H9 (cell line): ENCODE measurements around the gene NEDD4L. TPM values are rescaled to one million over a fixed set of nuclear protein-coding genes. Genes with fewer than 3 reads are reported as not detected.

Experiments
- DNase-seq: peaks from one replicate; pipeline ENCODE4 v3.0.0-alpha.2; 2017
- H2AFZ ChIP-seq: one replicate; pipeline ENCODE4 v1.6.1; 2013; ENCODE audit warnings: mild to moderate bottlenecking, low read length, control low read depth, moderate library complexity
- H2AK5ac ChIP-seq: 2 replicates; pipeline ENCODE4 v1.6.1; 2013; ENCODE audit warnings: low read length, control low read depth, mixed read lengths; ENCODE audit not compliant: insufficient read length
- H2BK120ac ChIP-seq: one replicate; pipeline ENCODE4 v1.6.1; 2013; ENCODE audit warnings: low read depth, mild to moderate bottlenecking, low read length, control low read depth, inconsistent platforms; ENCODE audit not compliant: poor library complexity, severe bottlenecking
- H2BK12ac ChIP-seq: 2 replicates; pipeline ENCODE4 v1.6.1; 2013; ENCODE audit warnings: low read length, control low read depth, mixed read lengths, low read depth; ENCODE audit not compliant: insufficient read length
- H2BK15ac ChIP-seq: 2 replicates; pipeline ENCODE4 v1.6.1; 2013; ENCODE audit warnings: low read depth, low read length, control low read depth
- H2BK20ac ChIP-seq: one replicate; pipeline ENCODE4 v1.6.1; 2013; ENCODE audit warnings: low read depth, mild to moderate bottlenecking, low read length, control low read depth, inconsistent platforms; ENCODE audit not compliant: poor library complexity, severe bottlenecking
- H2BK5ac ChIP-seq: 2 replicates; pipeline ENCODE4 v1.6.1; 2013; ENCODE audit warnings: low read length, control low read depth, mixed read lengths; ENCODE audit not compliant: insufficient read length
- H3K14ac ChIP-seq: 2 replicates; pipeline ENCODE4 v1.6.1; 2013; ENCODE audit warnings: low read length, control low read depth; ENCODE audit not compliant: insufficient read depth
- H3K18ac ChIP-seq: 2 replicates; pipeline ENCODE4 v1.6.1; 2013; ENCODE audit warnings: low read depth, mild to moderate bottlenecking, mixed read lengths, low read length, control low read depth; ENCODE audit not compliant: insufficient read length
- H3K23ac ChIP-seq: 2 replicates; pipeline ENCODE4 v1.6.1; 2013; ENCODE audit warnings: low read length, control low read depth, mixed read lengths, low read depth; ENCODE audit not compliant: insufficient read length
- H3K23me2 ChIP-seq: 2 replicates; pipeline ENCODE4 v1.6.1; 2013; ENCODE audit warnings: low read depth, mild to moderate bottlenecking, mixed read lengths, low read length, control low read depth; ENCODE audit not compliant: insufficient read length, poor library complexity, severe bottlenecking
- H3K27ac ChIP-seq: 2 replicates; pipeline ENCODE4 v1.5.1; 2013; ENCODE audit warnings: low read length, control low read depth, mixed read lengths, low read depth; ENCODE audit not compliant: insufficient read length
- H3K27me3 ChIP-seq: 2 replicates; pipeline ENCODE4 v1.6.1; 2013; ENCODE audit warnings: low read length, control low read depth, inconsistent platforms; ENCODE audit not compliant: insufficient read depth
- H3K4ac ChIP-seq: 2 replicates; pipeline ENCODE4 v1.6.1; 2013; ENCODE audit warnings: low read depth, mild to moderate bottlenecking, control low read depth, inconsistent platforms, low read length, moderate library complexity
- H3K4me1 ChIP-seq: 2 replicates; pipeline ENCODE4 v1.6.1; 2013; ENCODE audit warnings: low read length, control low read depth, inconsistent platforms; ENCODE audit not compliant: insufficient read depth
- H3K4me2 ChIP-seq: 2 replicates; pipeline ENCODE4 v1.6.1; 2013; ENCODE audit warnings: low read length, control low read depth, mixed read lengths; ENCODE audit not compliant: insufficient read length, insufficient read depth
- H3K56ac ChIP-seq: 2 replicates; pipeline ENCODE4 v1.6.1; 2013; ENCODE audit warnings: low read depth, mild to moderate bottlenecking, mixed read lengths, low read length, control low read depth; ENCODE audit not compliant: insufficient read length
- H3K79me1 ChIP-seq: 2 replicates; pipeline ENCODE4 v1.6.1; 2013; ENCODE audit warnings: low read depth, mild to moderate bottlenecking, moderate library complexity, low read length, control low read depth, inconsistent platforms; ENCODE audit not compliant: insufficient read depth, poor library complexity, severe bottlenecking
- H3K79me2 ChIP-seq: 2 replicates; pipeline ENCODE4 v1.6.1; 2013; ENCODE audit warnings: low read length, control low read depth, inconsistent platforms; ENCODE audit not compliant: insufficient read depth
- H3K9ac ChIP-seq: 2 replicates; pipeline ENCODE4 v1.6.1; 2013; ENCODE audit warnings: low read length, control low read depth, mixed read lengths; ENCODE audit not compliant: insufficient read length; ENCODE audit errors: extremely low read depth
- H3K9me3 ChIP-seq: one replicate; pipeline ENCODE4 v1.6.1; 2013; ENCODE audit warnings: low read depth, low read length, inconsistent platforms; ENCODE audit not compliant: control insufficient read depth
- H3T11ph ChIP-seq: one replicate; pipeline ENCODE4 v1.6.1; 2013; ENCODE audit warnings: mild to moderate bottlenecking, low read length, control low read depth, inconsistent platforms
- H4K20me1 ChIP-seq: one replicate; pipeline ENCODE4 v1.6.1; 2013; ENCODE audit not compliant: control insufficient read depth, insufficient read length, insufficient read depth
- H4K5ac ChIP-seq: 2 replicates; pipeline ENCODE4 v1.6.1; 2013; ENCODE audit warnings: low read depth, mild to moderate bottlenecking, mixed read lengths, low read length, control low read depth; ENCODE audit not compliant: insufficient read length
- H4K8ac ChIP-seq: replicated peaks from 2 replicates; pipeline ENCODE4 v1.6.1; 2013; ENCODE audit warnings: low read length, control low read depth, mixed read lengths, low read depth; ENCODE audit not compliant: insufficient read length
- H4K91ac ChIP-seq: 2 replicates; pipeline ENCODE4 v1.6.1; 2013; ENCODE audit warnings: low read depth, mild to moderate bottlenecking, moderate library complexity, mixed read lengths, low read length, control low read depth; ENCODE audit not compliant: insufficient read length
- H3K27ac Mint-ChIP-seq, 3 experiments: 2 replicates in 2 of 3; 3 replicates in 1 of 3; pipeline ENCODE4 v1.8.0; 2020 to 2021; ENCODE audit warnings: mixed read lengths in 3 of 3, mild to moderate bottlenecking in 1 of 3, moderate library complexity in 1 of 3
- H3K27me3 Mint-ChIP-seq: 2 replicates; pipeline ENCODE4 v1.8.0; 2021; ENCODE audit warnings: low read depth, mild to moderate bottlenecking, moderate library complexity, mixed read lengths
- H3K36me3 Mint-ChIP-seq, 3 experiments: 2 replicates in 2 of 3; 3 replicates in 1 of 3; pipeline ENCODE4 v1.8.0; 2020 to 2021; ENCODE audit warnings: low read depth in 3 of 3, mixed read lengths in 3 of 3; ENCODE audit not compliant: insufficient read depth in 1 of 3
- H3K4me1 Mint-ChIP-seq, 2 experiments: 2 replicates each; pipeline ENCODE4 v1.8.0; 2020; ENCODE audit warnings: mixed read lengths in 2 of 2
- H3K4me3 Mint-ChIP-seq, 2 experiments: 2 replicates in 1 of 2; 3 replicates in 1 of 2; pipeline ENCODE4 v1.8.0; 2020 to 2021; ENCODE audit warnings: mild to moderate bottlenecking in 2 of 2, mixed read lengths in 2 of 2, moderate library complexity in 1 of 2
- H3K9me3 Mint-ChIP-seq, 2 experiments: 2 replicates in 1 of 2; 3 replicates in 1 of 2; pipeline ENCODE4 v1.8.0; 2020; ENCODE audit warnings: mild to moderate bottlenecking in 2 of 2, mixed read lengths in 2 of 2, moderate library complexity in 1 of 2
- WGBS: extraction: QIAGEN DNeasy Blood & Tissue Kit; methylation state at CpG from one replicate; pipeline ENCODE4 v1.1.7; 2013; ENCODE audit warnings: missing lambda C conversion rate, low lambda C conversion rate, mixed read lengths; ENCODE audit not compliant: insufficient read length; ENCODE audit errors: extremely low coverage; 5-methylcytosine and 5-hydroxymethylcytosine counted together
- total RNA-seq: library from RNA; stranded (reverse); gene quantifications from 2 replicates; pipeline ENCODE4 v1.2.1, GENCODE V29; 2021
- TF ChIP-seq, protein P1 (sequence below): fragments of 200-600 bp; sonication (generic); conservative IDR thresholded peaks from 3 replicates; pipeline ENCODE4 v1.8.0; 2021; ENCODE audit warnings: antibody characterized with exemption, mild to moderate bottlenecking

NEDD4L gene
- total RNA-seq, 1 experiment from 2014 or later: 76.3 TPM

DNA sequence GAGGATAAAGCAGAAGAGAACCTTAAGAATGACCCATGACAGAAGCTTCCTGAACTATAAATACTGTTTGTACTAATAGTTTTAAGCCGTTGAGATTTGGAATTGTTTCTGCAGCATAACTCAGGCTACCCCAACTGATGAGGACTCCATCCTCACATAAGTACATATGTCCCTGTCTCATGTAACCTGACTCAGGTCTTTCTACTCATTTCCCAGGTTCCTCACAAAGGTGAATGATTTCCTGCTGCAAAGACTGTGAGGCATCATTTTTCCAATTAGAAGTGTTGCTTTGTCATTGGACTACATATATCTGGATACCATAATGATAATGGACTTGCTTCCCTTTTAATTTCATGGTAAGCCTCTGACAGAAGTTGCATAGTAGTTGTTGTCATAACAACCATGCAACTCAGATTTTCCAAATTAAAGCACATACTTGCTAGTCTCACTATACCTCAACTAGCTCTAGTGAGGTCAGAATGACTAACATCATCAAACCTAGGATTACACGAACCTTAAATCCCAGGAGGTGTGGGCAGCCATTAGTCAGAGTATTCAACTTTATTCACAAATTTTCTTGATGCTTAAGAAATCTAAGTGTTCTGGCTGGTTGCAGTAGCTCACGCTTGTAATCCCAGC, 38.0 kb upstream of the NEDD4L start:
- WGBS: no CpG with 5 or more reads among the region's 3 CpGs
- Histone ChIP-seq H3K79me1 (no peaks in the 10 kb centered on the region), H3K23me2 (no peaks in the 10 kb centered on the region), H4K91ac (no peak overlapping the region), H2BK12ac (no peak overlapping the region), H2BK5ac (no peak overlapping the region), H3K23ac (no peak overlapping the region), H4K8ac (no peak overlapping the region), H3T11ph (no peak overlapping the region), H4K20me1 (no peaks in the 10 kb centered on the region), H4K5ac (no peak overlapping the region), H3K14ac (no peak overlapping the region), H3K9me3 (no peaks in the 10 kb centered on the region), H3K4me2 (no peak overlapping the region), H2AFZ (no peak overlapping the region), H2BK20ac (no peak overlapping the region), H2BK120ac (no peak overlapping the region), H3K56ac (no peak overlapping the region), H3K18ac (no peak overlapping the region), H3K4ac (no peak overlapping the region), H3K4me1 (no peaks in the 10 kb centered on the region), H3K79me2 (no peaks in the 10 kb centered on the region), H2AK5ac (no peak overlapping the region), H3K27me3 (no peaks in the 10 kb centered on the region), H2BK15ac (no peak overlapping the region), H3K27ac (no peak overlapping the region), H3K9ac (no peak overlapping the region)
- H3K36me3 Mint-ChIP-seq: no peaks in the 10 kb centered on the region
- no peaks in the 10 kb centered on the region for H3K9me3 Mint-ChIP-seq
- H3K4me1 Mint-ChIP-seq: no peaks in the 10 kb centered on the region
- TF ChIP-seq, protein P1, sequence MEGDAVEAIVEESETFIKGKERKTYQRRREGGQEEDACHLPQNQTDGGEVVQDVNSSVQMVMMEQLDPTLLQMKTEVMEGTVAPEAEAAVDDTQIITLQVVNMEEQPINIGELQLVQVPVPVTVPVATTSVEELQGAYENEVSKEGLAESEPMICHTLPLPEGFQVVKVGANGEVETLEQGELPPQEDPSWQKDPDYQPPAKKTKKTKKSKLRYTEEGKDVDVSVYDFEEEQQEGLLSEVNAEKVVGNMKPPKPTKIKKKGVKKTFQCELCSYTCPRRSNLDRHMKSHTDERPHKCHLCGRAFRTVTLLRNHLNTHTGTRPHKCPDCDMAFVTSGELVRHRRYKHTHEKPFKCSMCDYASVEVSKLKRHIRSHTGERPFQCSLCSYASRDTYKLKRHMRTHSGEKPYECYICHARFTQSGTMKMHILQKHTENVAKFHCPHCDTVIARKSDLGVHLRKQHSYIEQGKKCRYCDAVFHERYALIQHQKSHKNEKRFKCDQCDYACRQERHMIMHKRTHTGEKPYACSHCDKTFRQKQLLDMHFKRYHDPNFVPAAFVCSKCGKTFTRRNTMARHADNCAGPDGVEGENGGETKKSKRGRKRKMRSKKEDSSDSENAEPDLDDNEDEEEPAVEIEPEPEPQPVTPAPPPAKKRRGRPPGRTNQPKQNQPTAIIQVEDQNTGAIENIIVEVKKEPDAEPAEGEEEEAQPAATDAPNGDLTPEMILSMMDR: no peak
- no peak overlapping the region for H3K27ac Mint-ChIP-seq
- H3K27me3 Mint-ChIP-seq: no peaks in the 10 kb centered on the region
- H3K4me3 Mint-ChIP-seq: no peak overlapping the region
- DNase-seq: no peak
